Cardiac muscle cell (in vitro differentiated cells and primary cell): Measurements from ENCODE around the gene ARMC5. TPM values are rescaled to one million over a fixed set of nuclear protein-coding genes. Genes with fewer than 3 reads are reported as not detected.

Experiments used
- DNase-seq, 2 donors: peaks; one replicate each; pipeline versions ENCODE4 v3.0.0 to v3.0.0-alpha.2; 2010 to 2017; ENCODE audit warnings: low read depth in 1 of 2, low spot score in 1 of 2
- H3K27ac ChIP-seq: fragments of 200-600 bp; sonication (generic); 2 replicates; pipeline ENCODE4 v1.5.1; 2016
- H3K27me3 ChIP-seq: fragments of 200-600 bp; sonication (generic); 2 replicates; pipeline ENCODE4 v1.6.0; 2016; ENCODE audit warnings: control low read depth
- H3K36me3 ChIP-seq: fragments of 200-600 bp; sonication (generic); 2 replicates; pipeline ENCODE4 v1.5.1; 2016; ENCODE audit warnings: control low read depth
- H3K4me1 ChIP-seq: fragments of 200-600 bp; sonication (generic); 2 replicates; pipeline ENCODE4 v1.8.1; 2017; ENCODE audit warnings: low read depth, mild to moderate bottlenecking, mixed run types
- H3K4me3 ChIP-seq: fragments of 200-600 bp; sonication (generic); 2 replicates; pipeline ENCODE4 v1.5.1; 2016; ENCODE audit warnings: mild to moderate bottlenecking
- H3K9me3 ChIP-seq: fragments of 200-600 bp; sonication (generic); 2 replicates; pipeline ENCODE4 v1.5.1; 2017; ENCODE audit warnings: low read depth, mild to moderate bottlenecking, control low read depth
- polyA plus RNA-seq: library from polyadenylated mRNA; unstranded; fragments of >200 nt; fragmentation: Nextera tagmentation; extraction: Ambion mirVana; gene quantifications from 2 replicates; pipeline ENCODE4 v1.2.1, GENCODE V29; 2016
- total RNA-seq: library from RNA; depleted of rRNA; stranded (reverse); fragments of >200 nt; gene quantifications from 2 replicates; pipeline ENCODE4 v1.2.3, GENCODE V29; 2016
- TF ChIP-seq, protein P1 (sequence below): IDR thresholded peaks from 2 replicates; pipeline ENCODE4 v1.5.1; 2012; ENCODE audit warnings: low read depth, mild to moderate bottlenecking, low read length

The ARMC5 gene
- total and polyA plus RNA-seq, 2 experiments from 2014 or later, result 21.7 to 26.0 TPM

DNA sequence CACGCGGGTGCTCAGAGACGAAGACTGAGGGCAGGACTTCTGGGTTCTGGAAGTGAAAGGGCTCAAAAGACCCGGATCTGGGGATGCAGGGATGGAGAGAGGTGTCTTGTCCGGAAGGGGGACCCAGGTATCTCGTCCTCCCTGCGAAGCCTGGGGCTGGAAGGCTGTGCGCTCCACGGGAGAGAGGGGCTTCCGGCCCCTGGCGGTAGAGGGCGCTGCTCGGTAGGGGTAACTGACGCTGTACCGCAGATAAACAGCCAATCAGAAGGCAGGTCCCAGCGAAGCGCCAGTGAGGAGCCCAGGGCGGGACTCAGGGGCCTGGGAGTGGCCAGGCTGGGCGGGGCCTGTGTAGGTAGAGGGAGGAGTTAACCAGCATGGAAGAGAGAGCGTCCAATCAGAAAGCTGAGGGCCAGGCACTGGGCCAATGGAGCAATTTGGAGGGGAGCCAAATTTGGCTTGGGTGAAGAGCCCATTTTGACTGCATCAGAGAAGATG is 13.5 kb downstream of the ARMC5 start:
- Histone ChIP-seq H3K4me1 (peaks cover 9% of the 10 kb centered on the region), H3K36me3 (peaks cover 8% of the 10 kb centered on the region), H3K4me3 (peak overlapping the region; percentile 65), H3K27me3 (peaks cover 24% of the 10 kb centered on the region), H3K27ac (peak overlapping the region; percentile 62), H3K9me3 (no peaks in the 10 kb centered on the region)
- DNase-seq, result peak; percentile 82 to 97
- TF ChIP-seq, protein P1, sequence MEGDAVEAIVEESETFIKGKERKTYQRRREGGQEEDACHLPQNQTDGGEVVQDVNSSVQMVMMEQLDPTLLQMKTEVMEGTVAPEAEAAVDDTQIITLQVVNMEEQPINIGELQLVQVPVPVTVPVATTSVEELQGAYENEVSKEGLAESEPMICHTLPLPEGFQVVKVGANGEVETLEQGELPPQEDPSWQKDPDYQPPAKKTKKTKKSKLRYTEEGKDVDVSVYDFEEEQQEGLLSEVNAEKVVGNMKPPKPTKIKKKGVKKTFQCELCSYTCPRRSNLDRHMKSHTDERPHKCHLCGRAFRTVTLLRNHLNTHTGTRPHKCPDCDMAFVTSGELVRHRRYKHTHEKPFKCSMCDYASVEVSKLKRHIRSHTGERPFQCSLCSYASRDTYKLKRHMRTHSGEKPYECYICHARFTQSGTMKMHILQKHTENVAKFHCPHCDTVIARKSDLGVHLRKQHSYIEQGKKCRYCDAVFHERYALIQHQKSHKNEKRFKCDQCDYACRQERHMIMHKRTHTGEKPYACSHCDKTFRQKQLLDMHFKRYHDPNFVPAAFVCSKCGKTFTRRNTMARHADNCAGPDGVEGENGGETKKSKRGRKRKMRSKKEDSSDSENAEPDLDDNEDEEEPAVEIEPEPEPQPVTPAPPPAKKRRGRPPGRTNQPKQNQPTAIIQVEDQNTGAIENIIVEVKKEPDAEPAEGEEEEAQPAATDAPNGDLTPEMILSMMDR, result peak; percentile 86

DNA sequence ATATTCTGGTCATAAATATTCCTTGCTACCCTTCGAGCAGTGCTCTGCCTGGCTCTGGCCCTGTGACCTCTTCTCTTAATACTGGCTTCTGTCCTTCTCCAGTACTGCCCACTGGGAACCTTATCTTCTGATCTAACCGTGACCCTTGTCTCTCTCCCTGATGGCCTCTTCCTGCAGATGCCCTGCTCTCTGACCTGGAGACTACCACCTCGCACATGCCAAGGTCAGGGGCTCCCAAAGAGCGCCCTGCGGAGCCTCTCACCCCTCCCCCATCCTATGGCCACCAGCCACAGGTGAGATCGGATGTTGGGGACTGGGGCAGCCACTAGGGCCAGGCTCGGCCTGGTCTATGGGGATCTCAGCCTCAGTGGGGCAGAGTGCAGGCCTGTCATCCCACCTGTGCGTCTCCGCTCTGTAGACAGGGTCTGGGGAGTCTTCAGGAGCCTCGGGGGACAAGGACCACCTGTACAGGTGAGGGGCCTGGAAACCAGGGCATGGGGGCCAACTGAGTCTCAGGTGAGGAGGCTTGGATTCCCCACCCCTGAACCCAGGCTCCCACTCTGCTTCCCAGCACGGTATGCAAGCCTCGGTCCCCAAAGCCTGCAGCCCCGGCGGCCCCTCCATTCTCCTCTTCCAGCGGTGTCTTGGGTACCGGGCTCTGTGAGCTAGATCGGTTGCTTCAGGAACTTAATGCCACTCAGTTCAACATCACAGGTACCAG is 14.1 kb downstream of the ARMC5 start:
- Histone ChIP-seq H3K4me3 (no peak overlapping the region), H3K4me1 (peaks cover 15% of the 10 kb centered on the region), H3K36me3 (peaks cover 8% of the 10 kb centered on the region), H3K9me3 (no peaks in the 10 kb centered on the region), H3K27ac (no peak overlapping the region), H3K27me3 (peaks cover 24% of the 10 kb centered on the region)
- TF ChIP-seq, protein P1, result no peak
- no peak for DNase-seq

DNA sequence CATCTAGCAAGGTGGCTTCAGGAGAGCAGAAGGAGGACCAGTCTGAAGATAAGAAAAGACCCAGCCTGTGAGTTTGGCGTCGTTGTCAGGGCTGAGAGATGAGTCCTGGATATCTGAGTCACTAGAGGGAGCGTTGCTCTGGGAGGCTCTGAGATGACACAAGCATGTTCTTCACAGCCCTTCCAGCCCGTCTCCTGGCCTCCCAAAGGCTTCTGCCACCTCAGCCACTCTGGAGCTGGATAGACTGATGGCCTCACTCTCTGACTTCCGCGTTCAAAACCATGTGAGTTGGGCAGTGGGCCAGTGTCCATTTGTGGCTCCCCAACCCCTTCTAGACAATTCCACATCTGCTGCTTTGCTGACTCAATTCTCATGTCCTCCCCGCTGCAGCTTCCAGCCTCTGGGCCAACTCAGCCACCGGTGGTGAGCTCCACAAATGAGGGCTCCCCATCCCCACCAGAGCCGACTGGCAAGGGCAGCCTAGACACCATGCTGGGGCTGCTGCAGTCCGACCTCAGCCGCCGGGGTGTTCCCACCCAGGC is 14.9 kb downstream of the ARMC5 start:
- no peaks in the 10 kb centered on the region for H3K9me3 ChIP-seq
- H3K4me1 ChIP-seq, result peaks cover 15% of the 10 kb centered on the region
- TF ChIP-seq, protein P1, result no peak
- peaks cover 8% of the 10 kb centered on the region for H3K36me3 ChIP-seq
- peak in 1 of 2 donors; percentile 69 for DNase-seq
- H3K4me3 ChIP-seq, result no peak overlapping the region
- H3K27ac ChIP-seq, result no peak overlapping the region
- H3K27me3 ChIP-seq, result peaks cover 24% of the 10 kb centered on the region

DNA sequence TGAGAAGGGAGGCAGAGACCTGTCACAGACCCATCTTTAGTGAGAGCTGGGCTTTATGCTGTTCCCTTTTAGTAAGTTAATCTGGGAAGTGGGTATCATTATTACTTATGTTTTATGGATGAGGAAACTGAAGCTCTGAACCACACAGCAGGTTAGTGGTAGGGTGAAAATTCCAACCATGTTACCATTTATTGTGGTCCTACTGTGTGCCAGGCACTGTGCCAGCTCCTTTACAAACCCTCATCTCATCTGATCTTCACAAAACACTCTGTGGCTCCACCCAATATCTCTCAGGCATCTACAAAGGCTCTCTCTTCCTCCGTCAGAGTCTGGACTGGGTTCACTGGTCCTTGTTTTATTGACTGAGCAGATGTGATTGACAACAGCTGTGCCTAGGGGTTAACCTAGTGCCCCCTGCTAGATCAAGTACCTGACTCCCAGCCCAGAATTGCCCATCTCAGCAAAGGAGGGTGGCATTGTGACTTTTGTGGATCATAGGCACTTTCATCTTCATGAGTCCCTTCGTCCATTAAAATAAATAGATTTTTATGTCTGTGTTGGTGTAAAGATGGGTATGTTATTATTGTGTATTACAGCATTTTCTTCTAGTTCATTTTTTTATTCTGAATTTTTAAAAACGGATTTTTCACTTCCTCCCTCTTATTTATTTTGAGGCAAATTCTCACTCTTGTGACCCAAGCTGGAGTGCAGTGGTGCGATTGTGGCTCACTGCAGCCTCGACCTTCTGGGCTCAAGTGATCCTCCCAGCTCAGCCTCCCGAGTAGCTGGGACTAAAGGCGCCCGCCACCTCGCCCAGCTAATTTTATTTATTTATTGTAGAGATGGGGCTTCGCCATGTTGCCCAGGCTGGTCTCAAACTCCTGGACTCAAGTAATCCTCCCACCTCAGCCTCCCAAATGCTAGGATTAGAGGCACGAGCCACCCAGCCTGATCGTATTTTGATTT is 15.8 kb downstream of the ARMC5 start:
- DNase-seq, result no peak
- peaks cover 8% of the 10 kb centered on the region for H3K36me3 ChIP-seq
- H3K4me1 ChIP-seq, result peaks cover 15% of the 10 kb centered on the region
- H3K9me3 ChIP-seq, result no peaks in the 10 kb centered on the region
- TF ChIP-seq, protein P1, result no peak
- peaks cover 24% of the 10 kb centered on the region for H3K27me3 ChIP-seq
- no peak overlapping the region for H3K27ac ChIP-seq
- no peak overlapping the region for H3K4me3 ChIP-seq

DNA sequence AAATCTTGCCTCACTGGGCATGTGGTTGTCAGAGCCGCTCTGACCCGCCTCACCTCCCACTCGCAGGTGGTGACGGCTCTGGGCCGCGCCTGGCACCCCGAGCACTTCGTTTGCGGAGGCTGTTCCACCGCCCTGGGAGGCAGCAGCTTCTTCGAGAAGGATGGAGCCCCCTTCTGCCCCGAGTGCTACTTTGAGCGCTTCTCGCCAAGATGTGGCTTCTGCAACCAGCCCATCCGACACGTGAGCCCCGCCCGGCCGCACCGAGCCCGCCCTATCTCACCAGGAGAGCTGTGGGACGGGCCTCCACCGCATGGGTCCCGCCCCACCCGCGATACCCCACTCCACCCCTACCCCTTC is 16.6 kb downstream of the ARMC5 start:
- TF ChIP-seq, protein P1, result no peak
- peaks cover 24% of the 10 kb centered on the region for H3K27me3 ChIP-seq
- no peaks in the 10 kb centered on the region for H3K9me3 ChIP-seq
- H3K27ac ChIP-seq, result no peak overlapping the region
- peaks cover 14% of the 10 kb centered on the region for H3K4me1 ChIP-seq
- DNase-seq, result no peak
- peaks cover 8% of the 10 kb centered on the region for H3K36me3 ChIP-seq
- H3K4me3 ChIP-seq, result no peak overlapping the region
